HepG2 (cell line): ENCODE results near the gene HOXD8. TPM values are rescaled to one million over a fixed set of nuclear protein-coding genes. Genes with fewer than 3 reads are reported as not detected.

Experiments used
- DMAP1 ChIP-seq: IDR thresholded peaks from 2 replicates; pipeline ENCODE4 v1.6.1; 2016
- EHMT2 ChIP-seq: fragments of 200-600 bp; sonication (generic); IDR thresholded peaks from 2 replicates; pipeline ENCODE4 v1.7.0; 2017; ENCODE audit warnings: antibody characterized with exemption, low read depth, low read length, borderline replicate concordance
- ELF3 ChIP-seq: IDR thresholded peaks from 2 replicates; pipeline ENCODE4 v1.6.1; 2016; ENCODE audit warnings: missing genetic modification reagents, missing compliant biosample characterization
- IRX3 ChIP-seq: sonication (generic); formaldehyde crosslinking; IDR thresholded peaks from 2 replicates; pipeline ENCODE4 v1.8.1; 2023; ENCODE audit warnings: mild to moderate bottlenecking, low read depth, missing genetic modification reagents, borderline replicate concordance
- POGZ ChIP-seq: sonication (generic); formaldehyde crosslinking; IDR thresholded peaks from 2 replicates; pipeline ENCODE4 v1.4.0; 2020; ENCODE audit warnings: mild to moderate bottlenecking, missing genetic modification reagents
- ZC3H4 ChIP-seq: sonication (generic); formaldehyde crosslinking; IDR thresholded peaks from 2 replicates; pipeline ENCODE4 v1.4.0; 2020; ENCODE audit warnings: missing genetic modification reagents, borderline replicate concordance
- ZNF10 ChIP-seq: sonication (generic); formaldehyde crosslinking; IDR thresholded peaks from 2 replicates; pipeline ENCODE4 v1.4.0; 2020; ENCODE audit warnings: mild to moderate bottlenecking, low read depth, missing genetic modification reagents, borderline replicate concordance
- ZNF343 ChIP-seq: sonication (generic); formaldehyde crosslinking; IDR thresholded peaks from 2 replicates; pipeline ENCODE4 v1.4.0; 2020; ENCODE audit warnings: mild to moderate bottlenecking, missing genetic modification reagents
- ZNF788 ChIP-seq: sonication (generic); formaldehyde crosslinking; IDR thresholded peaks from 2 replicates; pipeline ENCODE4 v1.5.0; 2020; ENCODE audit warnings: mild to moderate bottlenecking, missing genetic modification reagents, borderline replicate concordance
- ZNF891 ChIP-seq: sonication (generic); formaldehyde crosslinking; IDR thresholded peaks from 2 replicates; pipeline ENCODE4 v1.5.0; 2020; ENCODE audit warnings: mild to moderate bottlenecking, missing genetic modification reagents
- polyA plus RNA-seq, 8 experiments: library from polyadenylated mRNA; depleted of rRNA in 3 of 8; stranded (reverse) in 7 of 8; unstranded in 1 of 8; fragments of >200 nt; fragmentation: Illumina TruSeq in 4 of 8; extraction: Trizol in 4 of 8; gene quantifications; 2 replicates each; pipeline versions ENCODE4 v1.2.1 to v1.2.3, GENCODE V29; 2011 to 2016; ENCODE audit warnings: low read depth in 4 of 8, missing spikeins in 1 of 8, mixed read lengths in 1 of 8; ENCODE audit not compliant: insufficient read depth in 1 of 8
- total RNA-seq, 5 experiments: library from RNA; depleted of rRNA; stranded (reverse); fragments of >200 nt; fragmentation: Illumina TruSeq; extraction: Trizol; gene quantifications; 2 replicates each; pipeline ENCODE4 v1.2.3, GENCODE V29; 2016; ENCODE audit warnings: low read depth in 1 of 5
- TF ChIP-seq, protein P1 (sequence below): sonication (generic); formaldehyde crosslinking; IDR thresholded peaks from 2 replicates; pipeline ENCODE4 v1.5.0; 2020; ENCODE audit warnings: mild to moderate bottlenecking, missing genetic modification reagents, borderline replicate concordance
- TF ChIP-seq, protein P2 (sequence below): sonication (generic); formaldehyde crosslinking; IDR thresholded peaks from 2 replicates; pipeline ENCODE4 v1.4.0; 2020; ENCODE audit warnings: missing genetic modification reagents, borderline replicate concordance
- TF ChIP-seq, protein P3 (sequence below): sonication (generic); formaldehyde crosslinking; IDR thresholded peaks from 2 replicates; pipeline ENCODE4 v1.4.0; 2020; ENCODE audit warnings: missing genetic modification reagents
- TF ChIP-seq, protein P4 (sequence below): sonication (generic); formaldehyde crosslinking; IDR thresholded peaks from 2 replicates; pipeline ENCODE4 v1.5.0; 2020; ENCODE audit warnings: missing genetic modification reagents

Gene HOXD8
- total and polyA plus RNA-seq, 2 of the 13 experiments (the other 11 are each of a cell fraction or from before 2014, with no cell fraction given), result not detected

DNA sequence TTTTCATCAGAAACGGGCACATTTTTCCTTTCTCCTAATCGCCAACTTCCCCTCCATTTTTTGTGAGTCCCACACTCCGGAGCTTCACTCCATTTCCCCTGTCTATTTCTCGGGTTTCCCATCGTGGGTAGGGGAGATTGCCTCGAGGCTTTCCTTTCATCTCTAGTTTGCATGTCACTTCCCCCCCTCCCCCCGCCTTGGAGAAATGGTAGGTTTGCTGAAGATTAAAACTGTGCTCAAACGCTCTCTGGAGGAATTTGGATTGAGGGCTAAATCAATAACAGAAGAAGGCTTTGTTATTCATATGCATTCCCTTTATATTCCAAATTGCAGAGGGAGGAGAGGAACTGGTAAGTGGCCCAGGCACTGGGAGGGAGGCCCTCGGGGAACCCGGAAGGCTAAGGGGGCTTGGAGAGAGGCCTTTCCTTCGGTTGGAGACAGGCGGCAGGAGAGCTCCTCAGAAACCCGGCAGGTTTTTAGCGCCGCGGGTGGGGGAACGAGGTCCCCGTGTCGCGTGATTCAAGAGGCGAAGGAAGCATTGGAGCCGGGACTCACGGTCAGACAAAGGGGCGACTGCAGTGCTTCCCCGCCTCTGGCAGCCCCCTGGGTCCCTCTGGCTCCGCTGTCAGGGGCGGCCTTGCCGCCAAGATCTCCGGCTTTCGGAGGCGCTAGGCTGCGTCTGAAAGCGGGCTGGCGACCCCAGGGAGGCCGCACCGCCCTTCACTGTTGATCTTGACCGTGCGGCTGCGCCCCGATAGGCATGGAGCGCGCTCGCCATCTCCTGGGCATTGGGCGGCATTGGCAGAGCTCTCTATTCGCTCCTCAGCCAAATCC is 32.3 kb upstream of the HOXD8 start (continued):
- TF ChIP-seq, protein P1, sequence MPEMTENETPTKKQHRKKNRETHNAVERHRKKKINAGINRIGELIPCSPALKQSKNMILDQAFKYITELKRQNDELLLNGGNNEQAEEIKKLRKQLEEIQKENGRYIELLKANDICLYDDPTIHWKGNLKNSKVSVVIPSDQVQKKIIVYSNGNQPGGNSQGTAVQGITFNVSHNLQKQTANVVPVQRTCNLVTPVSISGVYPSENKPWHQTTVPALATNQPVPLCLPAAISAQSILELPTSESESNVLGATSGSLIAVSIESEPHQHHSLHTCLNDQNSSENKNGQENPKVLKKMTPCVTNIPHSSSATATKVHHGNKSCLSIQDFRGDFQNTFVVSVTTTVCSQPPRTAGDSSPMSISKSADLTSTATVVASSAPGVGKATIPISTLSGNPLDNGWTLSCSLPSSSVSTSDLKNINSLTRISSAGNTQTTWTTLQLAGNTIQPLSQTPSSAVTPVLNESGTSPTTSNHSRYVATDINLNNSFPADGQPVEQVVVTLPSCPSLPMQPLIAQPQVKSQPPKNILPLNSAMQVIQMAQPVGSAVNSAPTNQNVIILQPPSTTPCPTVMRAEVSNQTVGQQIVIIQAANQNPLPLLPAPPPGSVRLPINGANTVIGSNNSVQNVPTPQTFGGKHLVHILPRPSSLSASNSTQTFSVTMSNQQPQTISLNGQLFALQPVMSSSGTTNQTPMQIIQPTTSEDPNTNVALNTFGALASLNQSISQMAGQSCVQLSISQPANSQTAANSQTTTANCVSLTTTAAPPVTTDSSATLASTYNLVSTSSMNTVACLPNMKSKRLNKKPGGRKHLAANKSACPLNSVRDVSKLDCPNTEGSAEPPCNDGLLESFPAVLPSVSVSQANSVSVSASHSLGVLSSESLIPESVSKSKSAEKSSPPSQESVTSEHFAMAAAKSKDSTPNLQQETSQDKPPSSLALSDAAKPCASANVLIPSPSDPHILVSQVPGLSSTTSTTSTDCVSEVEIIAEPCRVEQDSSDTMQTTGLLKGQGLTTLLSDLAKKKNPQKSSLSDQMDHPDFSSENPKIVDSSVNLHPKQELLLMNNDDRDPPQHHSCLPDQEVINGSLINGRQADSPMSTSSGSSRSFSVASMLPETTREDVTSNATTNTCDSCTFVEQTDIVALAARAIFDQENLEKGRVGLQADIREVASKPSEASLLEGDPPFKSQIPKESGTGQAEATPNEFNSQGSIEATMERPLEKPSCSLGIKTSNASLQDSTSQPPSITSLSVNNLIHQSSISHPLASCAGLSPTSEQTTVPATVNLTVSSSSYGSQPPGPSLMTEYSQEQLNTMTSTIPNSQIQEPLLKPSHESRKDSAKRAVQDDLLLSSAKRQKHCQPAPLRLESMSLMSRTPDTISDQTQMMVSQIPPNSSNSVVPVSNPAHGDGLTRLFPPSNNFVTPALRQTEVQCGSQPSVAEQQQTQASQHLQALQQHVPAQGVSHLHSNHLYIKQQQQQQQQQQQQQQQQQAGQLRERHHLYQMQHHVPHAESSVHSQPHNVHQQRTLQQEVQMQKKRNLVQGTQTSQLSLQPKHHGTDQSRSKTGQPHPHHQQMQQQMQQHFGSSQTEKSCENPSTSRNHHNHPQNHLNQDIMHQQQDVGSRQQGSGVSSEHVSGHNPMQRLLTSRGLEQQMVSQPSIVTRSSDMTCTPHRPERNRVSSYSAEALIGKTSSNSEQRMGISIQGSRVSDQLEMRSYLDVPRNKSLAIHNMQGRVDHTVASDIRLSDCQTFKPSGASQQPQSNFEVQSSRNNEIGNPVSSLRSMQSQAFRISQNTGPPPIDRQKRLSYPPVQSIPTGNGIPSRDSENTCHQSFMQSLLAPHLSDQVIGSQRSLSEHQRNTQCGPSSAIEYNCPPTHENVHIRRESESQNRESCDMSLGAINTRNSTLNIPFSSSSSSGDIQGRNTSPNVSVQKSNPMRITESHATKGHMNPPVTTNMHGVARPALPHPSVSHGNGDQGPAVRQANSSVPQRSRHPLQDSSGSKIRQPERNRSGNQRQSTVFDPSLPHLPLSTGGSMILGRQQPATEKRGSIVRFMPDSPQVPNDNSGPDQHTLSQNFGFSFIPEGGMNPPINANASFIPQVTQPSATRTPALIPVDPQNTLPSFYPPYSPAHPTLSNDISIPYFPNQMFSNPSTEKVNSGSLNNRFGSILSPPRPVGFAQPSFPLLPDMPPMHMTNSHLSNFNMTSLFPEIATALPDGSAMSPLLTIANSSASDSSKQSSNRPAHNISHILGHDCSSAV (CRISPR knock-in tag), result no peak
- TF ChIP-seq DMAP1 (CRISPR knock-in tag), result no peak
- peak; percentile 75; the same call in 1 of the 2 replicates for TF ChIP-seq ZNF788
- TF ChIP-seq, protein P2, sequence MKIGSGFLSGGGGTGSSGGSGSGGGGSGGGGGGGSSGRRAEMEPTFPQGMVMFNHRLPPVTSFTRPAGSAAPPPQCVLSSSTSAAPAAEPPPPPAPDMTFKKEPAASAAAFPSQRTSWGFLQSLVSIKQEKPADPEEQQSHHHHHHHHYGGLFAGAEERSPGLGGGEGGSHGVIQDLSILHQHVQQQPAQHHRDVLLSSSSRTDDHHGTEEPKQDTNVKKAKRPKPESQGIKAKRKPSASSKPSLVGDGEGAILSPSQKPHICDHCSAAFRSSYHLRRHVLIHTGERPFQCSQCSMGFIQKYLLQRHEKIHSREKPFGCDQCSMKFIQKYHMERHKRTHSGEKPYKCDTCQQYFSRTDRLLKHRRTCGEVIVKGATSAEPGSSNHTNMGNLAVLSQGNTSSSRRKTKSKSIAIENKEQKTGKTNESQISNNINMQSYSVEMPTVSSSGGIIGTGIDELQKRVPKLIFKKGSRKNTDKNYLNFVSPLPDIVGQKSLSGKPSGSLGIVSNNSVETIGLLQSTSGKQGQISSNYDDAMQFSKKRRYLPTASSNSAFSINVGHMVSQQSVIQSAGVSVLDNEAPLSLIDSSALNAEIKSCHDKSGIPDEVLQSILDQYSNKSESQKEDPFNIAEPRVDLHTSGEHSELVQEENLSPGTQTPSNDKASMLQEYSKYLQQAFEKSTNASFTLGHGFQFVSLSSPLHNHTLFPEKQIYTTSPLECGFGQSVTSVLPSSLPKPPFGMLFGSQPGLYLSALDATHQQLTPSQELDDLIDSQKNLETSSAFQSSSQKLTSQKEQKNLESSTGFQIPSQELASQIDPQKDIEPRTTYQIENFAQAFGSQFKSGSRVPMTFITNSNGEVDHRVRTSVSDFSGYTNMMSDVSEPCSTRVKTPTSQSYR (CRISPR knock-in tag), result 0 out of 2 replicates have a peak, but pooled peaks have one; percentile 12
- TF ChIP-seq, protein P3, sequence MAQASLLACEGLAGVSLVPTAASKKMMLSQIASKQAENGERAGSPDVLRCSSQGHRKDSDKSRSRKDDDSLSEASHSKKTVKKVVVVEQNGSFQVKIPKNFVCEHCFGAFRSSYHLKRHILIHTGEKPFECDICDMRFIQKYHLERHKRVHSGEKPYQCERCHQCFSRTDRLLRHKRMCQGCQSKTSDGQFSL, result no peak
- TF ChIP-seq ZNF891 (CRISPR knock-in tag), result peak; percentile 84
- TF ChIP-seq ELF3 (CRISPR knock-in tag), result no peak
- TF ChIP-seq ZNF343 (CRISPR knock-in tag), result no peak
- TF ChIP-seq, protein P4, sequence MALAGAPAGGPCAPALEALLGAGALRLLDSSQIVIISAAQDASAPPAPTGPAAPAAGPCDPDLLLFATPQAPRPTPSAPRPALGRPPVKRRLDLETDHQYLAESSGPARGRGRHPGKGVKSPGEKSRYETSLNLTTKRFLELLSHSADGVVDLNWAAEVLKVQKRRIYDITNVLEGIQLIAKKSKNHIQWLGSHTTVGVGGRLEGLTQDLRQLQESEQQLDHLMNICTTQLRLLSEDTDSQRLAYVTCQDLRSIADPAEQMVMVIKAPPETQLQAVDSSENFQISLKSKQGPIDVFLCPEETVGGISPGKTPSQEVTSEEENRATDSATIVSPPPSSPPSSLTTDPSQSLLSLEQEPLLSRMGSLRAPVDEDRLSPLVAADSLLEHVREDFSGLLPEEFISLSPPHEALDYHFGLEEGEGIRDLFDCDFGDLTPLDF (CRISPR knock-in tag), result no peak
- TF ChIP-seq POGZ (CRISPR knock-in tag), result no peak
- TF ChIP-seq EHMT2, result no peak
- no peak for TF ChIP-seq ZNF10 (CRISPR knock-in tag)
- TF ChIP-seq IRX3 (CRISPR knock-in tag), result no peak
- TF ChIP-seq ZC3H4 (CRISPR knock-in tag), result no peak
